ENCODE measurements around the gene SYNGAP1.
"Not testable (repeated sequence)": the region's sequence is repeated elsewhere in the genome, so short reads cannot be mapped to it uniquely, and the experiment has no call there.

The SYNGAP1 gene

DNA sequence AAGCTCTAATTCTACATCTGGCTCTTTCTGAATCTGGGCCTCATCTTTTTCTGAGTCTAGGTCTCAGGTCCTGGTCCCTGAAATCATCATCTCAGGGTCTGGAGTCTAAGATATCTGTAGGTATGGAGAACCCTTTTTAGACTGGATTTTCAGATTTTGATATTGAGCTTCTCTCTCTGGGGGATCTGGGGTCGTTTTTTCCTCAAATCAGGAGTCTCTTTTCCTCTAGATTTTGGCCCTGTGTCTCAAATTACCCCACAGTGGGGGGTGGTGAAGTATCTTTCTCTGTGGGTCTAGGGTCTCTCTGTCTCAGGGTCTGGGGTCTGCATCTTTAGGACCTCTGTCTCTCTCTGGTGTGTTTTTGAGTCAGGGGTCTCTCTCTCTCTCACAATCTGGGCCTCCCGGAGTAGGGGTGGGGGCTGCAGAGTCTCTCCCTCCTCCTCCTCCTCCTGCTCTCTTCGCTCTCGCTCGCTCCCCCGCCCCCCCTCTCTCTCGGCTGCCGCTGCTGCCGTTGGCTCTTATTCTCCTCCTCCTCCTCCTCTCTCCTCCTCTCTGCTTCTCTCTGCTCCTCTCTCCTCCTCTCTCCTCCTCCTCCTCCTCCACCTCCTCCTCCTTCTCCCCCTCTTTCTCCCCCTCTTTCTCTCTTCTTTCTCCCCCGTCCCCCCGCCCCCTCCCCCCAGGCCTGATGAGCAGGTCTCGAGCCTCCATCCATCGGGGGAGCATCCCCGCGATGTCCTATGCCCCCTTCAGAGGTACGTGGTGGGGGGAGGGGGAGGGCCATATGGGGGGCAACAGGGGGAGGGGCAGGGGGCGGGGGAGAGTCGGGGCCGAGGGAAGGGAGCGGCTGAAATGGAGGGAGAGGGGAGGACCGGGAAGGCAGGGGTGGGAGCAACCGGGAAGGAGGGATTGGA lies at the start of gene SYNGAP1:
Gene SYNGAP1 (plus strand): TSS at position 486 of the 911 bp plus-strand sequence. CDS start 200 bp downstream, at position 686.
- peak; percentile 57 for DNase-seq

DNA sequence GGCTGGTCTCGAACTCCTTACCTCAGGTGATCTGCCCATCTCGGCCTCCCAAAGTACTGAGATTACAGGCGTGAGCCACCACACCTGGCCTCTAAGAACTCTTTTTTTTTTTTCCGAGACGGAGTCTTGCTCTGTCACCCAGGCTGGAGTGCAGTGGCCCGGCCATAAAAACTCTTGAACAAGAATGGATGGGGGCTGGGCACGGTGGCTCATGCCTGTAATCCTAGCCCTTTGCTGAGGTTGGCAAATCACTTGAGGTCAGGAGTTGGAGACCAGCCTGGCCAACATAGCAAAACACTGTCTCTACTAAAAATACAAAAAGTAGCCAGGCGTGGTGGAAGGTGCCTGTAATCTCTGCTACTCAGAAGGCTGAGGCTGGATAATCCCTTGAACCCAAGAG lies 48.0 kb upstream of the SYNGAP1 start:
- not testable (repeated sequence) for DNase-seq

DNA sequence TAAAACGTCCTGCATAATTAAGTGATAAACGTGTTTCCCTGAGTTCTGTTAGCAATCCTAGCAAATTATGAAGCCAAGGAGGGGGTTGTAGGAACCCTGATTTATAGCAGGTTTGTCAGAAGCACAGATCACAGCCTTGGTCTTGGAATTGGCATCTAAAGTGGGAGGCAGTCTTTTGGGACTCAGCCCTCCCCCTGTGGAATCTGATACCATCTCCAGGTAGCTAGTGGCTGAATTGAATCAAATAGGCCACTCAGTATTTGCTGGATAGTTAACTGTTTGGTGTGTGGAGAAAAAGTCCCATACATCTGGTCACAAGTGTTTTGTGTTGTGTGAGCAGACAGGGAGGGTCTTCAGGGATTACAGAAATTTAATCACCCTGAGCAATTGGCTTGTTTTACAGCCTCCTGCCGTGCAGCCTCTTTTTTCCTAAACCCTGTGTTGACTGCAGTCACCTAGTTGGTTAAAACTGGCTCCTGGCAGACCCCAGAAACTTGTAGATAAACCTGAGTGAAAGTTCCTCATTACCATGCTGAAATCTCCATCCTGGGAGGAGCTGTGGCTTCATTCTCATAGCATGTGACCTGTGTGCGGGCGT lies 47.2 kb upstream of the SYNGAP1 start:
- DNase-seq = no peak

DNA sequence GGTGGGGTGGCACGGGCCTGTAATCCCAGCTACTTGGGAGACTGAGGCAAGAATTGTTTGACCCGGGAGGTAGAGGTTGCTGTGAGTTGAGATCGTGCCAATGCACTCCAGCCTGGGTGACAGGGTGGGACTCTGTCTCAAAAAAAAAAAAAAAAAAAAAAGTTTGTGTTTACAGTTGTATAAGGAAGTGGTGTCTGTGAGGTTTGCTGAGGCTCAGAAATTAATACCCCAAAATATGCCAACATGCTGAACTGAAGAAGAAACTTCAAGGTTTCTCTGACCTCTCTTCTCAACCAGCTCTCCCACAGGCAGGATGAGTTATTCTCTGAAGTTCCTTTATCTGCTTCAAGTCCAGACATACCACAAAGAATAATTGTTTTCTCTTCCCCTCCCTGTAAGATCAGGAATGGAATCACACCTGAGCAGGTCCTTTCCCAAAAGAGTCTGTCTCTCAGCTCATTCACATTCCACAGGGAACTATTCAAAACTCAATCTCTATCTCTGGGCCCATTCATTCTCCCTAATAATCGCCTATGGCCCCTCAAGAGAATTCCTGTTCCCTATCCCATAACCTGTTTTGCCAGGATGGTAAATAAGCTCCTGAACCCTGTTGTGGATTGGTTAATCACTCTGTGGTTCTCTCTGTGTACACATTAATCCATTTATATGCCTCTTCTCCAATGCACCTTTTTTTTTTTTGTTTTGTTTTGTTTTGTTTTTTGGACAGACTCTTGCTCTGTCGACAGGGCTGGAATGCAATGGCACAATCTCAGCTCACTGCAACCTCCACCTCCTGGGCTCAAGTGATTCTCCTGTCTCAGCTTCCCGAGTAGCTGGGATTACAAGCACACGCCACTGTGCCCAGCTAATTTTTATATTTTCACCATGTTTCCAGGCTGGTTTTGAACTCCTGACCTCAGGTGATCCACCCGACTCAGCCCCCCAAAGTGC lies 45.6 kb upstream of the SYNGAP1 start:
- DNase-seq = no peak

DNA sequence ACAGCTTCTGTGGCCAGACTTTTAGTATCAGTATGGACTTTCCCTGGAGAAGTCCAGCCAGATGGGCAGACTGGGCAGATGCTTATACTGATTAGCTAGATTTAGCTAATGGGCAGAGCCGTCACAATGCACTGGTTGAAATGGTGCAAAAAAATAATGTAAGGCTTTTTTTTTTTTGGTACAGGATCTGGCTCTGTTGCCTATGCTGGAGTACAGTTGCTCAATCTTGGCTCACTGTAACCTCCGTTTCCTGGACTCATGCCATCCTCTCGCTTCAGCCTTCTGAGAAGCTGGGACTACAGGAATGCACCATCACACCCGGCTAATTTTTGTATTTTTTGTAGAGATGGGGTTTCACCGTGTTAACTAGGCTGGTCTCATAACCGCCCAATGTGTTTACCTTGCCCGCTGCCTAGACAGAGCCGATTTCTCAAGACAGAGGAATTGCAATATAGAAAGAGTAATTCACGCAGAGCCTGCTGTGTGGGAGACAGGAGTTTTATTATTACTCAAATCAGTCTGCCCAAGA lies 44.7 kb upstream of the SYNGAP1 start:
- DNase-seq = no peak

DNA sequence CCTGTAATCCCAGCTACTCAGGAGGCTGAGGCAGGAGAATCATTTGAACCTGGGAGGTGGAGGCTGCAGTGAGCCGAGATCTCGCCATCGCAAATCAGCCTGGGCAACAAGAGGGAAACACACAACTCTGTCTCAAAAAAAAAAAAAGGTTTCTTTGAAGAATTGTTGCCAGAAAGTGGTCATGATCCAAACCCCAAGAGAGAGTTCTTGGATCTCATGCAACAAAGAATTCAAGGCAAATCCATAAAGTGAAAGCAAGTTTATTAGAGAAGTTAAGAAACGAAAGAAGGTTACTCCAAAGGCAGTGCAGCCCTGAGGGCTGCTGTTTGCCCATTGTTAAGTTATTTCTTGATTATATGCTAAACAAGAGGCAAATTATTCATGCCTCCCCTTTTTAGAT lies 42.7 kb upstream of the SYNGAP1 start:
- no peak for DNase-seq

DNA sequence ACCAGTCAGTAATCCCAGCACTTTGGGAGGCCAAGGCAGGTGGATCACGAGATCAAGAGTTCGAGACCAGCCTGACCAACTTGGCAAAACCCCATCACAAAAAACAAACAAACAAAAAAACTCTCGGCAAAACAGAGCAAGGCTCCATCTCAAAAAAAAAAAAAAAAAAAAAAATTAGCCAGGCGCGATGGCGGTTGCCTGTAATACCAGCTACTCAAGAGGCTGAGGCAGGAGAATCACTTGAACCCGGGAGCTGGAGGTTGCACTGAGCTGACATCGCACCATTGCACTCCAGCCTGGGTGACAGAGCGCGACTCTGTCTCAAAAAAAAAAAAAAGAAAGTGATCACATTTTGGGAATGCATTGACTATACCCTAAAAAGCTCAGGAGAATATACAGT lies 40.7 kb upstream of the SYNGAP1 start:
- not testable (repeated sequence) for DNase-seq

DNA sequence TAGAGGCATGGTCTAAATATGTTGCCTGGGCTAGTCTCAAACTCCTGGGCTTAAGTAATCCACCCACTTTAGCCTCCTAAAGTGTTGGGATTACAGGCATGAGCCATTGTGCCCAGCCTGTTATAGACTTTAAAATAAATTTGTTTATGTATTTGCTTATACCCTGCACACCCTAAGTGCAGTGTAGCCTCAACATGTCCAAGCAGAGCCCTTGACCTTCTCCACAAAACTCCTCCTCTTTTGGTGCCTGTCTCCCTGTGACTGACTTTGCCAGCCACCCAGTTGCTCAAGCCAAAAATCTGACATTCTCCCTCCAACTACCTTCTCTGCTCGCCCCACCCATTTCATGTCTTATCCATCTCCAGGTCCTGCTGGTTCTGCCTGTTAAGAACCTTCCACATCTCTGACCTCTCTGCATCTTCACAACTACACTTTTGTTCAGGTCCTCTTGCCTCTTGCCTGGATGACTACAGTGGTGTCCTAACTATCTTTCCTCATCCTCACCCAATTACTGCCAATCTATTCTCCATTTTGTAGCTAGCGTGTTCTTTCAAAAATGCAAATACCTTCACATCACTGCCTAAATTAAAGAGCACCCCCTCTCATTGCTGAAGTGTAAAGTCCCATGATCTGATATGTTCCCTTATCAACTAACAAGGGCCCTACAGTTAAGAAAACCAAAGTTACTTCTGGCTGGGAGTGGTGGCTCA lies 39.4 kb upstream of the SYNGAP1 start:
- DNase-seq = no peak

DNA sequence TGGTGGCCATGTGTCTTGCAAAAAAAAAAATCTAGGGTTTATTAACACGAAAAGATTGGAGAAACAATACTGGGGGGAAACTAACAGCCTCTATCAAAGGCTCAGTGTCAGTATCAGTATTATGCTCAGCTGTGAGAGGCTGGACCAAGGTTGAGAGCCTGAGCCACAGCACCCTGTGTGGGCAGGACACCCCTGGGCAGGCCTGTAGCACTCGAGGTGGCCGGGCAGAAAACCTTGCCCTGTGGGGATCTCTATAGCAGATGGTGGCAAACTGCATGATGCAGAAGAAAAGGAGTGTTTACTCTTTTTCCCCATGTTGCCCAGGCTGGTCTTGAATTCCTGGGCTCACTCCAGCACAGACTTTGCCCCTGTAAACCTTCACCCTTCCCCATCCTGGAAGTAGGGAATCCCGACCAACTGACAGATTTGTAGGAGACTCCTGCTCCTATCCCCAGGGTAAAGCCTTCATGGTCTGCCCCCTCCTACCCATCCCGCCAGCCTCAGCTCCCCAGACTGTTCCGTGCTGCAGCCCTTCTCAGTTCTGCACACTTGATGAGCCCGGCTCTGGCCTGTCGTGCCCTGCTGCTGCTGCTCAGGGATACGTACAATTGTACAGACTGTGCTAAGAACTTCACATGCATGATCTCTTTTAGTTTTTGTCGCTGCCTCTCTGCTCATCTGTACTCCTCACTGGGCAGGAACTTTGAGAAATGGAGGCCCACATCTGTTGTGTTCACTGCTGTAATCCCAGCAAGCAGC lies 36.3 kb upstream of the SYNGAP1 start:
- DNase-seq = no peak

DNA sequence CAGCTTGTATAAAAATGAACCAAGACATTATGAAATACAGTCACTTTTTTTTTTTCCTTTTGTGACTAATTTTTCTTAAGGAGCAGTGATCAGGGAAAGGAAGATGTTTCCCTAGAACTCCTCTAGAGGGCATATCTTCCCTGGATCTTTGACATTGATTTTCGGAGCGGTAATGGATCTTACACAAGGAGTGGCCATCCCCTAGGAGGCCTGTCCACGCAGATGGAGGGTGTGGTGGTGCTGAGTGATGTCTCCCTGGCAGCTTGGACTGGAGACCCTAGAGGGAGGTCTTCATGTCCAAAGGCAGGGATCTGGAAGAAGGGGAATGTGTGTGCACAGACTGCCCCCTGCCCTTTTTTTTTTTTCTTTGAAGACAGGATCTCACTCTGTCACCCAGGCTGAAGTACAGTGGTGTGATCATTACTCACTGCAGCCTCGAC lies 35.3 kb upstream of the SYNGAP1 start:
- no peak for DNase-seq

DNA sequence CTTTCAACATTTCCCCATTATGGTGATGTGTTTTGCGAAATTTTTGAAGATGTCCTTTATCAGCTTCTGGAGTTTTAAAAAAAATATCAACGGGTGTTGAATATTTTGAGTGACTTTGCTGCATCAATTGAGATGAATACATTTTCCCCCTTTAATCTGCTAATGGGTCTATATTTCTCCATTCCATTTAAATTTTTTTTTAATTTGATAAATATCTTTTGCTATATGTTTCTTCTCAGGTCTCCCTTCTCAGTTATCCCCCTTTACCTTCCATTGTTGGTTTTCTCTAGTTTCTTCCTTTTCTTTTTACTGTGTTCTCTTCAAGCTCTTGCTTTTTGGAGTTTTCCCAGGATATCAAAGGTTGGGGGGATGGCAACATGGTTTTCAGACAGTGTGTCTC lies 29.7 kb upstream of the SYNGAP1 start:
- DNase-seq = no peak

DNA sequence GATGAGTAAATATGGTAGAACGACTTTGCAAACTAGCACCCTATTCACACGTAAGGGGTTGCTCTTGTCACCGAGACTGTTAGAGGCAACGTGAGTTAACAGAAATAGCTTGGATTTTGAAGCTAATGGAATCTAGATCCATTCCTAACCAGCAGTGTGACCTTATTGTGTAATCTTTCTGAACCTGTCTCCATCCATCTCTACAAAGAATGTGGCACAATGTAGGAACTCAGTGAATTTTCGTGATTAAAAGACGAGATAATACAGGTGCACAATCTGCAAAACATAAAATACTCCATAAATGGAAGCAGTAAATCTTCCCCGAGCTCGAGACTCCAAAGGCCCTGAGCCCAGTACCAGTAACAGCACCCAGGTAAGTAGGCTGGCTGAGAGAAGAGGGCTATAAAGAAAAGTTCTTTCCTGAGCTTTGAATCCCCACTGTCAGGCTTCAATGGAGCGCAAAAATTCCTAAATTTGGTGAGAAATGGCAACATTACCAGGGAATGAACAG lies 29.0 kb upstream of the SYNGAP1 start:
- no peak for DNase-seq

DNA sequence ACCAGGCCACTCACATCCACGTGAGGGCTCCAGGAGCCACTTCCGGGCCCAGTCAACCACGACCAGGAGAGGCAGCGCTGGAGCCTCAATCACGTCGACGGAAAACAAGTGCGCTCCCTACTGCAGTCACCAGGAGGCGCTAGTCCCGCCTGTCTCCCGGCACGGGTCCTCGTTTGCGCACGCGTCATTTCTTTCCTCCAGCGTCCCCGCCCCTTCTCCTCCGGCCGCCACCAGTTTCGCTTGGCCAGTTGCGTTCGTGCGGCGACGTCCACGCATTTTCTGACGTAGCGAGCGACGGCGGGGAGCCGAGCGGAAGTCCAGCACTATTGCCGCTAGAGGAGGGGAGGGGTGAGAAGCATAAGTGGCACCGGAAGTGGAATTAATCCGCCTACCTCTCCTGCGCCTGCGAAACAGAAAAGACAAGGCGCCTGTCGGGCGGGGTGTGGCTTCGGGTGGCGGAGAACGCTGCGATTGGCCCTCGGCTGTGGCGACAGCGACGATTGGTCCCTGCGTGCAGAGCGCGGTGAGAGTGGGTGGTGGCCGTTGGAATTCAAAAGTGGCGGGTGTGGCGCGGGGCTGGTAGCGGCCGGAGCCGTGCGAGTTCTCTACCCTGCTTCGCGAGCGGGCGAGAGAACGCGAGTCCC lies 28.5 kb upstream of the SYNGAP1 start, which contains the start of gene KIFC1:
Gene KIFC1 (plus strand): TSS at position 546 of the 644 bp plus-strand sequence. CDS start 163 bp downstream, outside the sequence.
- DNase-seq = peak; percentile 96

DNA sequence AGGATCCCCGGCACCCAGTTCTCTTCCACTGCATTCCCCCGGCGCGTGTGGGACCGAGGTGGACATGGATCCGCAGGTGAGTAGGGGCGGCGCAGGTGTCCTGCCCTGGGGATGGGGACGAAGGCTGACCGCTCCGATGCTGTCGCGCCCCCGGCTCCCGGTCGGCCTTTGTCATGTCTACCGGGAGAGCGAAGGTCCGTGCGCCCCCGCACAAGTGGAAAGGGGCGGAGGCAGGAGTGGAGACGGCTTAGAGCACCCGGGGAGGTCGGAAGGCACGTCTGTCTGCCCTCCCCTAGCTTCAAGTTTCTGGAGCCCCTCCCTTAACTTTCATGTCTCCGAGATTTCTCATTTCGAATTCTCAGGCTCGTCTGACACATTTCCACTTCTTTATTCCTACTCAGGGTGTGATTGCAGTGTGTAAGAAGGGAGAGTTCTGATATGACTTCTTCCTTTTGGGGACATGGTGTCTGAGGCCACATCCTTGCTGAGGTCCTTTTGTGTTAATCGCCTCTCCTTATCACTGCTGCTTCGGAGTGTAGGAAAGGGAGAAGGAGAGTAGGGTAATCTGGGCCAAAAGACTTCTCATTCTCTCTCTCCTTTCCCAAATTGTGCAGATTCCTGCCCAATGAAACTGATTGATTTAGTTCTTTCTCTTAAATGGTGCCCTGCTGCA lies 27.8 kb upstream of the SYNGAP1 start:
- DNase-seq = peak; percentile 25

DNA sequence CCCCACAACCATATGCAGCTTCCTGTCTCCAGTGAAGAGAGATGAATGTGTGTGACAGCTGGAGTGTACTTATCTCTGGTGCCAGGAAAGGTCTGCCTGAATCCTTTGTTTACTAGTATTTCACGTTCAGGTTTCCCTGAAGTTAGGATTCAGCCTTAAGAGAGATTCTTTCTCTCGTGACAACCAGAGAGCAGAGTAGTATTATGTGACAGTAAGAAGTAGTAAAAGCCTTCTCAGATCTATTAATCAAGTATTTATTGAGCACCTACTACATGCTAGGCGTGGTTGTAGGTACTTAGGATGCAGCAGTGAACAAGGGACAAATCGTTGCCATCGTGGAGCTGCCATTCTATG lies 27.3 kb upstream of the SYNGAP1 start:
- DNase-seq = no peak

DNA sequence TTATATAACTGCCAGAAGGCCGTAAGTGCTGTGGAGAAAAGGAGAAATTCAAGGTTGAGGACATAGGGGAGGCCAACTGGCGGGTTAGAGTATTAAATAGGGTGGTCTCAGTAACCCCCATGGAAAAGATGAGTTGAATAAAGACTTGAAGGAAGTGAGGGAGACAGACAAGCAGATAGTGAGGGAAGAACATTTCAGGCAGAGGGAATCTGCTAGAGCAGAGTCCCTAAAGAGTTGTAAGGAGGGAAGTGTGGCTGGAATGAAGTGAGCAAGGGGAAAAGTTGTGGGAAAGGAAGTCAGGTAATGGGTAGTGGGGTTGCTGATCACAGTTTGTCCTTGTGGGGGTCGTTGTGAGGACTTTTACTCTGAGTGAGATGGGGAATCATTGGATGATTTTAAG lies 26.9 kb upstream of the SYNGAP1 start:
- no peak for DNase-seq

DNA sequence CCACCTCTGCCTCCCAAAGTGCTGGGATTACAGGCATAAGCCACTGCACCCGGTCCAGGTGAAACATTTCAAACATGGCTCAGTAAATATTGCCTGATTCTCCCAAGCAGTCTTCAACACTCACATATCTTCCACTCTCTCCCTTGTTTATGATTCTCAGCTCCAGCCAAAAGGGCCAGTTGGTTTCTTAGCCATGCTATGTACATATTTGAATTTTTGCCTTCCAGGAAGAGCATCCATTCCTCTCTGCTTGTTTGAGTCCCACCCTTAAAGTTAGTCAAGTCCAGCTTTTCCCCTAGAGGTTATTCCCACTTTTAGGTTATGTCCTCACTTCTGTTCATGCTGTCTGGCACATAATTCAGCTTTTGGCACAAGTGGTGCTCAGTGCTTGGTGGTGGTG lies 22.3 kb upstream of the SYNGAP1 start:
- no peak for DNase-seq

DNA sequence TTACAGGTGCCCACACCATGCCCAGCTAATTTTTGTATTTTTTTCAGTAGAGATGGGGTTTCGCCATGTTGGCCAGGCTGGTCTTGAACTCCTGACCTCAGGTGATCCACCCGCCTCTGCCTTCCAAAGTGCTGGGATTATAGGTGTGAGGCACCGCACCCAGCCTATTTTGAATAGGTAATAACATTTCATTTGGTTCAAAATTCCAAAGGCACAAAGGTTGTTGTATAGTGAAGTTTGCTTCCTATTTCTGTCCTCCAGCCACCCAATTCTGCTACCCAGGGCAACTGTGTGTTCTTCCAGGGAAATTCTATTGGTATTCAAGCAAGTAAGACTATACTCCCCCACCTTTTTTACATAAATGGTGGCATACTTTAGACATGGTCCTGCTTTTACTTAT lies 21.3 kb upstream of the SYNGAP1 start:
- not testable (repeated sequence) for DNase-seq

DNA sequence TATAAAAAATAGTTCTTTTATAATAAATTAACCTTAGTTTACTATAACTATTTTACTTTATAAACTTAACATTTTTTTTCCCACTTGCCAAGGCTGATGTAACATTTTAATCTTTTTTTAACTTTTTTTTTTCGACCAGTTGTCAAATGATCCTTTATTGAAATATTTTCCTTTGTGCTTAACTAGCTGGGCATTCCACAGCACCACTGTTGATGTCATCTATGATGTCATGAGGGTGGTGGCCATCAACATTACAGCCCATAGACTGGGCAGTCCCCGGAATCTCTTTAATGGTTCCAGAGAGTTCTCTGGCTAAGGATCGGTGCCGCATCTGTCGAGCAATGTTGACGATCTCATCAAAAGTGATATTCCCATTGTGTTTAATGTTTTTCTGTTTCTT lies 20.0 kb upstream of the SYNGAP1 start:
- not testable (repeated sequence) for DNase-seq

DNA sequence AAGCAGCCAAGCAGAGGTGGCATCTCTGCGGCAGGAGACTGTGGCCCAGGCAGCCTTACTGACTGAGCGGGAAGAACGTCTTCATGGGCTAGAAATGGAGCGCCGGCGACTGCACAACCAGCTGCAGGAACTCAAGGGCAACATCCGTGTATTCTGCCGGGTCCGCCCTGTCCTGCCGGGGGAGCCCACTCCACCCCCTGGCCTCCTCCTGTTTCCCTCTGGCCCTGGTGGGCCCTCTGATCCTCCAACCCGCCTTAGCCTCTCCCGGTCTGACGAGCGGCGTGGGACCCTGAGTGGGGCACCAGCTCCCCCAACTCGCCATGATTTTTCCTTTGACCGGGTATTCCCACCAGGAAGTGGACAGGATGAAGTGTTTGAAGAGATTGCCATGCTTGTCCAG lies 15.0 kb upstream of the SYNGAP1 start:
- DNase-seq = no peak
